ENCODE measurements around the gene RAB3C. TPM values are rescaled to one million over a fixed set of nuclear protein-coding genes. Genes with fewer than 3 reads are reported as not detected.

RAB3C gene
- total RNA-seq, 1 donor from 2014 or later = 3.8 TPM

DNA sequence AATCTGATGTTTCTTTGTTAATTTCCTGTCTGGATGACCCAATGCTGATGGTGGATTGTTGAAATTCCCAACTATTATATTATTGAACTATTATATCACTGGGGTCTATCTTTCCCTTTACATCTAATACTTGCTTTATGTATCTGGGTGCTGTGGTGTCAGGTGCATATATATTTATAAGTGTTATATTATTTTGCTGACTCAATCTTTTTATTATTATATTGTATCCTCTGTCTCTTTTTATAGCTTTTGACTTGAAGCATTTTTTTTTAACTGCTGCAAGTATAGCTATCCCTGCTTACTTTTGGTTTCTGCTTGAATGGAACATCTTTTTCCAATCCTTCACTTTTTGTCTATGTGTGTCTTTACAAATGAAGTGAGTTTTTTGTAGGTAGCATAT, 255.9 kb downstream of the RAB3C start:
- H3K27ac ChIP-seq = no peak overlapping the region
- no peaks in the 10 kb centered on the region for H3K79me2 ChIP-seq (ENCODE audit: low read depth)
- Mint-ChIP-seq H3K27me3 (ENCODE audit: insufficient read depth, low read depth) (no peaks in the 10 kb centered on the region), H3K27ac (no peak overlapping the region), H3K9me3 (peaks cover 12% of the 10 kb centered on the region), H3K4me1 (peaks cover 7% of the 10 kb centered on the region), H3K4me3 (no peak overlapping the region), H3K36me3 (peaks cover 2% of the 10 kb centered on the region)
- H3K9ac ChIP-seq = no peak overlapping the region
- no peaks in the 10 kb centered on the region for H4K20me1 ChIP-seq (ENCODE audit: low read depth)
- no peaks in the 10 kb centered on the region for H3K36me3 ChIP-seq
- DNase-seq (ENCODE audit: low spot score) = no peak
- H3K4me1 ChIP-seq = peaks cover 8% of the 10 kb centered on the region
- no peaks in the 10 kb centered on the region for H3F3A ChIP-seq (ENCODE audit: low read depth)
- H3K27me3 ChIP-seq = no peaks in the 10 kb centered on the region
- H3K9me3 ChIP-seq (ENCODE audit: low read depth) = no peaks in the 10 kb centered on the region
- no peak overlapping the region for H2AFZ ChIP-seq (replicated peaks)
- no peak overlapping the region for H3K4me2 ChIP-seq
- no peak overlapping the region for H3K4me3 ChIP-seq
- TF ChIP-seq, protein P1, sequence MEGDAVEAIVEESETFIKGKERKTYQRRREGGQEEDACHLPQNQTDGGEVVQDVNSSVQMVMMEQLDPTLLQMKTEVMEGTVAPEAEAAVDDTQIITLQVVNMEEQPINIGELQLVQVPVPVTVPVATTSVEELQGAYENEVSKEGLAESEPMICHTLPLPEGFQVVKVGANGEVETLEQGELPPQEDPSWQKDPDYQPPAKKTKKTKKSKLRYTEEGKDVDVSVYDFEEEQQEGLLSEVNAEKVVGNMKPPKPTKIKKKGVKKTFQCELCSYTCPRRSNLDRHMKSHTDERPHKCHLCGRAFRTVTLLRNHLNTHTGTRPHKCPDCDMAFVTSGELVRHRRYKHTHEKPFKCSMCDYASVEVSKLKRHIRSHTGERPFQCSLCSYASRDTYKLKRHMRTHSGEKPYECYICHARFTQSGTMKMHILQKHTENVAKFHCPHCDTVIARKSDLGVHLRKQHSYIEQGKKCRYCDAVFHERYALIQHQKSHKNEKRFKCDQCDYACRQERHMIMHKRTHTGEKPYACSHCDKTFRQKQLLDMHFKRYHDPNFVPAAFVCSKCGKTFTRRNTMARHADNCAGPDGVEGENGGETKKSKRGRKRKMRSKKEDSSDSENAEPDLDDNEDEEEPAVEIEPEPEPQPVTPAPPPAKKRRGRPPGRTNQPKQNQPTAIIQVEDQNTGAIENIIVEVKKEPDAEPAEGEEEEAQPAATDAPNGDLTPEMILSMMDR (IDR thresholded peaks at IDR 0.05) = no peak
- no peak for TF ChIP-seq EZH2phosphoT487 (IDR thresholded peaks at IDR 0.05)
- TF ChIP-seq EZH2 (IDR thresholded peaks at IDR 0.05) = no peak

DNA sequence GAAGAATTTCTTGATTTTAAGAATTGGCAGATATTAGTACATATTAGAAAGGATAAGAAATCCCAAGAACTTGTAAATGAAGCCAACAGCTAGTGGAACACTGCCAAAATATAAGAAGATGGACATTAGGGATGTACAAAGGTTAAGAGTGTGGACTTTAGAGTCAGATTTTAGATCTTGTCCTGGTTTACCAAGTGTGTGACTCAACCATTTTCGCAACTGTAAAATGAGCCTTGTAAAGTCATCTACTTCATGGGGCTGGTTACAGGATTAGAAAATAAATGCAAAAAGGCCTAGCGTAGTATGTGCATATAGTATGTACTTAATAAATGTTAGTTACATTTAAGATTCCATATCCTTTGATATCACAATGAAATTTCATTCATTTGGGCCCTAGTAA, 260.0 kb downstream of the RAB3C start:
- TF ChIP-seq EZH2phosphoT487 (IDR thresholded peaks at IDR 0.05) (no peak), EZH2 (IDR thresholded peaks at IDR 0.05) (no peak)
- TF ChIP-seq, protein P1 (IDR thresholded peaks at IDR 0.05) = no peak
- H3K27me3 Mint-ChIP-seq (ENCODE audit: insufficient read depth, low read depth) = peaks cover 2% of the 10 kb centered on the region

GRCh38 chr5:58844395-58844794, 261.5 kb downstream of the RAB3C start:
- no peaks in the 10 kb centered on the region for H3K79me2 ChIP-seq (ENCODE audit: low read depth)
- Mint-ChIP-seq H3K27me3 (ENCODE audit: insufficient read depth, low read depth) (peaks cover 2% of the 10 kb centered on the region), H3K4me1 (peaks cover 13% of the 10 kb centered on the region), H3K9me3 (peaks cover 12% of the 10 kb centered on the region), H3K27ac (no peak overlapping the region), H3K36me3 (peaks cover 2% of the 10 kb centered on the region), H3K4me3 (no peak overlapping the region)
- no peak for DNase-seq (ENCODE audit: low spot score)
- no peak overlapping the region for H3K9ac ChIP-seq
- no peaks in the 10 kb centered on the region for H3K27me3 ChIP-seq
- no peak overlapping the region for H2AFZ ChIP-seq (replicated peaks)
- H3K4me3 ChIP-seq = no peak overlapping the region
- no peaks in the 10 kb centered on the region for H4K20me1 ChIP-seq (ENCODE audit: low read depth)
- H3K27ac ChIP-seq = no peak overlapping the region
- H3K36me3 ChIP-seq = no peaks in the 10 kb centered on the region
- TF ChIP-seq, protein P1 (IDR thresholded peaks at IDR 0.05) = no peak
- H3K9me3 ChIP-seq (ENCODE audit: low read depth) = no peaks in the 10 kb centered on the region
- H3K4me2 ChIP-seq = no peak overlapping the region
- H3F3A ChIP-seq (ENCODE audit: low read depth) = no peaks in the 10 kb centered on the region
- H3K4me1 ChIP-seq = peaks cover 2% of the 10 kb centered on the region

More for the DNA sequence above, 260.0 kb downstream of the RAB3C start:
- Histone ChIP-seq H3K4me2 (no peak overlapping the region), H3K27me3 (no peaks in the 10 kb centered on the region), H3K27ac (no peak overlapping the region), H3K9me3 (ENCODE audit: low read depth) (no peaks in the 10 kb centered on the region), H3K79me2 (ENCODE audit: low read depth) (no peaks in the 10 kb centered on the region), H4K20me1 (ENCODE audit: low read depth) (no peaks in the 10 kb centered on the region), H3K9ac (no peak overlapping the region), H2AFZ (replicated peaks) (no peak overlapping the region), H3K4me3 (no peak overlapping the region), H3K36me3 (no peaks in the 10 kb centered on the region), H3K4me1 (no peaks in the 10 kb centered on the region), H3F3A (ENCODE audit: low read depth) (no peaks in the 10 kb centered on the region)
- Mint-ChIP-seq H3K36me3 (peaks cover 2% of the 10 kb centered on the region), H3K27ac (no peak overlapping the region), H3K9me3 (peaks cover 12% of the 10 kb centered on the region), H3K4me3 (no peak overlapping the region), H3K4me1 (peaks cover 5% of the 10 kb centered on the region)
- DNase-seq (ENCODE audit: low spot score) = no peak

All from neural progenitor cell (in vitro differentiated cells).